ENCODE results near the gene SLC44A3. TPM values are rescaled to one million over a fixed set of nuclear protein-coding genes. Genes with fewer than 3 reads are reported as not detected.

SLC44A3 gene
- total and polyA plus RNA-seq, 2 of the 8 experiments (the other 6 are each of a cell fraction or from before 2014, with no cell fraction given), result 4.2 to 5.0 TPM

DNA sequence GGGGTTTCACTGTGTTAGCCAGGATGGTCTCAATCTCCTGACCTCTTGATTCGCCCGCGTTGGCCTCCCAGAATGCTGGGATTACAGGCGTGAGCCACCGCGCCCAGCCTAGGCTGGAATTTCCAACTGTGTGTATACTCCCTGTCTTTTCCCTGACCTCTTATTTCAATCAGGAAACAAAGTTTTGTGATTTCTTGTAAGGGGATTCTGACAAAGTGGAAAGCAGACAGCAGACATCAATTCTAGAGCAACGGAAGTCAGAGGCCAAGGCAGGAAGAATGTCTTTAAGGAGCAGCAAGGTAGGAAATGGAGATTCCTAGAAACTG is 36.0 kb upstream of the SLC44A3 start:
- H3K27me3 ChIP-seq (replicated peaks in 1 of 4; ENCODE audit: control insufficient read depth in 3 of 4, extremely low read depth in 1 of 4, insufficient read depth in 3 of 4, low read length in 3 of 4), result no peaks in the 10 kb centered on the region
- H2BK20ac ChIP-seq (ENCODE audit: low read length), result no peak overlapping the region
- H3K23ac ChIP-seq (ENCODE audit: insufficient read length), result no peak overlapping the region
- WGBS, 2 experiments (ENCODE audit: extremely low coverage in 1 of 2, insufficient coverage in 1 of 2, insufficient read length in 1 of 2, insufficient replicate concordance in 2 of 2, low coverage in 1 of 2, low lambda C conversion rate in 2 of 2, missing lambda C conversion rate in 1 of 2), result 94% methylated on average over 7 of the region's 7 CpGs; no CpG with 5 or more reads in 1 of the 2 experiments
- H2AK5ac ChIP-seq (ENCODE audit: low read depth, low read length), result no peak overlapping the region
- no peak overlapping the region for H3K9ac ChIP-seq (replicated peaks in 1 of 4; ENCODE audit: extremely low read depth in 1 of 4, low read depth in 3 of 4, low read length in 3 of 4)
- H3K36me3 ChIP-seq (ENCODE audit: control insufficient read depth in 2 of 4, insufficient read depth in 4 of 4, low read length in 3 of 4), result no peaks in the 10 kb centered on the region
- no peak overlapping the region for H3K56ac ChIP-seq (replicated peaks; ENCODE audit: insufficient read length, low read depth, low read length)
- no peak overlapping the region for H2BK15ac ChIP-seq (ENCODE audit: low read length)
- no peak overlapping the region for H4K8ac ChIP-seq (ENCODE audit: extremely low read depth, insufficient read depth, low read length)
- no peak overlapping the region for H3K4me2 ChIP-seq (ENCODE audit: insufficient read depth in 1 of 2, low read depth in 2 of 2, low read length in 2 of 2)
- no peak for TF ChIP-seq JUND (IDR thresholded peaks at IDR 0.05; ENCODE audit: low read length)
- no peak overlapping the region for H3K4me3 ChIP-seq (ENCODE audit: extremely low read depth in 1 of 4, insufficient read depth in 2 of 4, low read depth in 3 of 4, low read length in 4 of 4)
- H3K4me1 ChIP-seq (replicated peaks in 1 of 4; ENCODE audit: control insufficient read depth in 3 of 4, insufficient read depth in 4 of 4, low read length in 3 of 4), result peaks cover 0 to 3% (median 0%) of the 10 kb centered on the region in 4 experiments; a peak in 1 of 7 replicates
- no peaks in the 10 kb centered on the region; the same call in 1 of the 2 replicates for H3K23me2 ChIP-seq (ENCODE audit: low read depth, low read length)
- no peak overlapping the region for H3K27ac ChIP-seq (ENCODE audit: low read depth, low read length)
- no peak overlapping the region for H3K14ac ChIP-seq (ENCODE audit: insufficient read length)
- CTCF ChIA-PET (ENCODE audit: partially characterized antibody), result interaction anchor here (1.5 to 2.6 kb wide), 2 partner anchors 10 to 22 kb away, joined by 4 to 10 read pairs; no protein-coding TSS in a partner anchor
- DNase-seq (ENCODE audit: low read depth in 1 of 2, low spot score in 2 of 2), result no peak
- no peaks in the 10 kb centered on the region for H4K20me1 ChIP-seq (replicated peaks in 1 of 2; ENCODE audit: control insufficient read depth in 1 of 2, insufficient read depth in 2 of 2, low read length in 2 of 2)
- H2BK5ac ChIP-seq (ENCODE audit: low read depth, low read length), result no peak overlapping the region
- H2BK12ac ChIP-seq (ENCODE audit: low read depth, low read length), result no peak overlapping the region
- no peaks in the 10 kb centered on the region for H3K9me3 ChIP-seq (ENCODE audit: insufficient read depth in 2 of 2, low read depth in 1 of 2, low read length in 1 of 2)
- no peak overlapping the region for H4K5ac ChIP-seq (ENCODE audit: insufficient read length, low read depth, low read length)
- H3K79me2 ChIP-seq (ENCODE audit: control insufficient read depth in 1 of 2, insufficient read depth in 2 of 2, low read length in 2 of 2), result no peaks in the 10 kb centered on the region
- POLR2A ChIA-PET (ENCODE audit: partially characterized antibody), result no interaction called here
- H4K91ac ChIP-seq (replicated peaks; ENCODE audit: insufficient read length, low read length), result no peak overlapping the region
- no peak overlapping the region for H2AFZ ChIP-seq (ENCODE audit: low read length)
- H2BK120ac ChIP-seq (replicated peaks; ENCODE audit: low read depth, low read length), result no peak overlapping the region
- H3K18ac ChIP-seq (ENCODE audit: extremely low read depth, low read length), result no peak overlapping the region
- H3K79me1 ChIP-seq (ENCODE audit: low read depth, low read length), result no peaks in the 10 kb centered on the region
- no peak overlapping the region for H3K4ac ChIP-seq (replicated peaks; ENCODE audit: insufficient read length, low read depth, low read length)
- FAIRE-seq, result no peak

Measured in H1 (cell line).